Hematopoietic multipotent progenitor cell treated with erythropoietin and hydrocortisone succinate and interleukin-3 and kit ligand, for 6 days (in vitro differentiated cells): ENCODE results near the gene RNF11.
A peak's percentile ranks its signal among the peaks of the same experiment; 100 is the strongest.
"Not testable (repeated sequence)": the region's sequence is repeated elsewhere in the genome, so short reads cannot be mapped to it uniquely, and the experiment has no call there.

ENCODE experiments used
- DNase-seq: peaks from one replicate; pipeline ENCODE4 v3.0.0-alpha.2; 2015

The RNF11 gene

GRCh38 chr1:51235673-51236530, at the start of gene RNF11:
Gene RNF11 (plus strand): TSS chr1:51236273. CDS start chr1:51236757, 484 bp downstream.
- peak; percentile 94 for DNase-seq

- no peak for DNase-seq
Measured at GRCh38 chr1:51188230-51188629, 47.8 kb upstream of the RNF11 start.

GRCh38 chr1:51189421-51190073, 46.5 kb upstream of the RNF11 start:
- DNase-seq: peak; percentile 87

- DNase-seq: no peak
Measured at GRCh38 chr1:51190961-51191360, 45.1 kb upstream of the RNF11 start.

- peak; percentile 90 for DNase-seq
Measured at GRCh38 chr1:51192213-51192843, 43.7 kb upstream of the RNF11 start.

GRCh38 chr1:51193564-51193963, 42.5 kb upstream of the RNF11 start:
- no peak for DNase-seq

- no peak for DNase-seq
Measured at GRCh38 chr1:51203121-51203873, 32.8 kb upstream of the RNF11 start.

- no peak for DNase-seq
Measured at GRCh38 chr1:51203874-51204245, 32.2 kb upstream of the RNF11 start.

GRCh38 chr1:51210055-51210454, 26.0 kb upstream of the RNF11 start:
- no peak for DNase-seq

GRCh38 chr1:51210676-51211075, 25.4 kb upstream of the RNF11 start:
- DNase-seq: no peak

- peak; percentile 51 for DNase-seq
Measured at GRCh38 chr1:51214615-51215131, 21.4 kb upstream of the RNF11 start.

- DNase-seq: no peak
Measured at GRCh38 chr1:51215169-51215568, 20.9 kb upstream of the RNF11 start.

- no peak for DNase-seq
Measured at GRCh38 chr1:51216631-51217030, 19.4 kb upstream of the RNF11 start.

- no peak for DNase-seq
Measured at GRCh38 chr1:51217101-51217500, 19.0 kb upstream of the RNF11 start.

- no peak for DNase-seq
Measured at GRCh38 chr1:51218570-51218969, 17.5 kb upstream of the RNF11 start.

GRCh38 chr1:51219022-51219421, 17.1 kb upstream of the RNF11 start:
- no peak for DNase-seq

- not testable (repeated sequence) for DNase-seq
Measured at GRCh38 chr1:51221529-51221928, 14.5 kb upstream of the RNF11 start.

- DNase-seq: peak; percentile 39
Measured at GRCh38 chr1:51222136-51222787, 13.8 kb upstream of the RNF11 start.

GRCh38 chr1:51222809-51223208, 13.3 kb upstream of the RNF11 start:
- DNase-seq: no peak

- DNase-seq: no peak
Measured at GRCh38 chr1:51224255-51224654, 11.8 kb upstream of the RNF11 start.

GRCh38 chr1:51227231-51227960, 8.7 kb upstream of the RNF11 start:
- DNase-seq: not testable (repeated sequence)

- DNase-seq: not testable (repeated sequence)
Measured at GRCh38 chr1:51228471-51228870, 7.6 kb upstream of the RNF11 start.
